GM19239 (cell line): ENCODE results near the gene BHMT2.
A peak's percentile ranks its signal among the peaks of the same experiment; 100 is the strongest.

Experiments
- DNase-seq: peaks from one replicate; pipeline ENCODE4 v3.0.0; 2011; ENCODE audit warnings: low spot score; ENCODE audit not compliant: insufficient read length
- FAIRE-seq: peaks from 2 replicates; lab custom pipeline; 2011; peaks lifted over from hg19 to GRCh38; lab: Jason Lieb, UNC

Gene BHMT2

DNA sequence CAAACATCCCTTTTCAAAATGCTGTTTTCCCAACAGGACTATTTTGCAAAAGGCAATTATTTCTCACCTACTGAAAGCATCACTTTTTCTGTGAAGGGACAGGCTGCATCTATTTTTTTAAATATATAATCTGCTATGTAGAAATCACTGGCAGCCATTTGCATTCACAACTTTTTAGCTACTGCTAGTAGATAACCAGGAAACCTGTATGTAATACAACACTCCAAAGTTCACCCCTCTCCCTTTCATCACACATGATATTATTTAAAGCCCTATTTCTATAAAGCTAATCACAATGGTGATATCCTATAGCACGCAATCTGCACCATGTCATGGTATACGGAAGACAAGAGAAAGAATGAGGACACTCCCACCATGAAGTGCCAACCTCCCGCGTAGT, 9.9 kb upstream of the BHMT2 start:
- DNase-seq (no peak), FAIRE-seq (no peak)

DNA sequence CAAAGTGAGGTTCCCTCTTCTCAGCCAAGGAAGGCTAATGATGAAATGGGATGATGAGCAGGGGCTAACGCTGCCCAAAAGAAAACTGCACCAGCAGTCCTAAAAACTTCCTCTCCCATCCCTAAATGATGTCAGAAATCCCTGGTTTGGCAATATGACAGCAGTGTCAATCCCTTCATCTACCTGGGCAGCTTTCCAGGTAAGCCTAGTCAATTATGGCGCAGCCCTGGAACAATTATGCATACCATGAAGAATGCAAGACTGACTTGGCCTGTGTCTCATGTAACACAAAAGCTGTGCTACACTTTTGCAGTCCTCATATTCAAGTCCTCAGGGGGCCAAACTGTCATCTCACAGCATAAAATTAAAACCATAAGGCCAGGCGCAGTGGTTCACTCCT, 7.1 kb upstream of the BHMT2 start:
- no peak for FAIRE-seq
- no peak for DNase-seq

DNA sequence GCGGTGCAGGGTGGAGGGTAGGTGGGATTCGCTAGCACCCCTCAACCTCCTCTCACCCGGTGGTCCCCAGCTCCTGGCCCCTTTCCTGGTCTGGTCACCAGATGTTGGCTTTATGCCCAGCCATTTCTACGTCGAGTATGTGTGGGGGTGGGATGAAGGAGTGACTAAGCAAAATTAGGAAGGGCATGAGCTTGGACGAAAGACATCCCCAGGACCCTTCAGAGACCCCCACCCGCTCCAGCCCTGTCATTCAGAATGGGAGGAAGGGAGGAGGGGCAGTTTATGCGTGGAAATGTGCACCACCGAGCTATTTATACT, 742 bp downstream of the BHMT2 start:
- DNase-seq = no peak
- no peak for FAIRE-seq

DNA sequence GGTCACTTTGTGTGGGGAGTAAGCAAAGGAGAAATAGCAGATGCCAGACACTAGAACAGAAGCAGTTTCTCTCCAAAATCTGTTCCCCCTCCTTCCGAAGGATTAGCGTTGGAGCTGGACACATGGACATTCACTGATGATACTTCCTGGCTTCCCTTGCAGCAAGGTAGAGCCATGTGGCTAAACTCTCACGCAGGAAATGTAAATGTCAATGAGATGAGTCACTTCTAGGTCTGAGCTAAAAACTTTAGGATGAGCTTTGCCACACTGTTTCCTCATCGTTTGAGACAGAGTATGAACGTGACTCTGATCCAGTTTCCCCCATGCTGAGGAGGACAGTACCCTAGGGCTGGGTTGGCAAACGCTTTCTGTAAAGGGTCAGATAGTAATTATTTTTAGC, 5.1 kb downstream of the BHMT2 start:
- no peak for DNase-seq
- no peak for FAIRE-seq

DNA sequence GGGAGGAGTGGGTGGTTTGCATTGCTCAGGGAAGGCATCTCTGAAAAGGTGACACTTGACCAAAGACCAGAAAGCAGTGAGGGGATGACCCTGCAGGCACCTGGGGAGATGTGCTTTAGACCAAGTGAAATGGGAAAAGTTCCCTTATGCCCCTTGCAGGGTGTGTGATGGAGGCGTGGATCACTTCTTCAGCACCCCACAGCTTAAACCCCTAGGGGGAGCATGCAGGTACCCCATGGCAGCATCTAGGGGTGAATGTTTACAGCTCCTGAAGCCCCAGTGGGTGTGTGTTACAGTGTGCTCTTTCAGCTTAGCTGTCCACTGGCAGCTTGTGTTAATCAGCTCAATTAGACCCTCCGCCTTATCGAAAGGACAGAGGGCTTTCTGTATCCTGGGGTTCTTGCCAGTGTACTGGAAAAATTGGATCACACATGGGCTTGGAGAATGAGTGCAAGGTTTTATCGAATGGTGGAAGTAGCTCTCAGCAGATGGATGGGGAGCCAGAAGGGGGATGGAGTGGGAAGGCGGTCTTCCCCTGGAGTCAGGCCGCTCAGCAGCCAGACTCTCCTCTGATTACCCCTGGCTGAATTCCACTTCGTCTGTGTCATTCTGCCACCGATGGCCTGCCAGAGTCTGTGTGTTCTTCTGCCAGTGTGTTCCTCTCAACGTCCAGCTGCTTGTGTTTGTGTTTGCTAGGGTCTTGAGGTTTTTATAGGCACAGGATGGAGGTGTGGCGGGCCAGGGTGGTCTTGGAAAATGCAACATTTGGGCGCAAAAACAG, 6.3 kb downstream of the BHMT2 start:
- DNase-seq (no peak), FAIRE-seq (no peak)

DNA sequence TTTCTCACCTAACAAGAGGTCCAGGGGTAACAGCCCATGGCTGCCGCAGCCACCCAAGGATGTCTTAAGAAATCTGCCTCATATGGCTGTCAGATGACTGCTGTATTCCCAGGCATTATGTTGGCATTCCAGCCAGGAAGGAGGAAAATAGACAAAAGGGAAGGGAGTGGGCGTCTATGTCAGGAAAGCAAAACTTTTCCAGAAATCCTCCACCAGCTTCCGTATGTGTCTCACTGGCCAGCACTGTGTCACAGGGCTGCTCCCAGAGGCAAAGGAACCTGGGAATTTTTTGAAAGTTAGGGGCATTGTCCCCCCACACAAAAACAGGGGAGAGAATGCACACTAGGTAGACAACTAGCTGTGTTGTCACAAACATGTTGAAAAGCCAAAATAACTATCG, 7.3 kb downstream of the BHMT2 start:
- DNase-seq (no peak), FAIRE-seq (no peak)

DNA sequence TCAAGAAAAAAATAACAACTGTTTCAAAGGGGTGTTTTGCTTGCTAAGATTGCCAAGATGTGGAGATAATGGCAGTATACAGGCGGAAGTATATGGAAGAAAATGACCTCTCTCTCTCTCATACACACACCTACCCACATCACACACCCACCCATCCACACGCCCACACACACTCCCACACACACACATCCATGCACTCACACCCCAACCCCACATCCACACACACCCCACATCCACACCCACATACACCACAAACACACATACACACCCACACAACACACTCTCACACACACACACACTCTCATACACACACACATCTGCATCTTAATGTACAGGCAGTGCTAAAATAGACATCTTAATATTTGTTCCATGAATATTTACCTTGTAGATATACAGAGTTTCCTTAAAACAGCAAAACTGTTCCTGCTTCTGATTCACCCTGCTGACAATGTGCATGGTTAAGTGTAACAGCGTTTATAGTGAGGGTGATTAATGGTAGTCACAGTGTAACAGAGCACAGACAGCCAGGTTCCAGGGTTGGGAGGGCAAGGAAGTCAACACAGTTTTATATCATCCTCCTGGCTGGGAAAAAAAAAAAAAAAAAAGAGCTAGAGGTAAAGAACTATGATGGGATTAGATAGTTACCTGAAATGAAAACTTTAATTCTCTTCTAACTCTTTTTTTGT, 8.3 kb downstream of the BHMT2 start:
- no peak for FAIRE-seq
- DNase-seq = no peak

DNA sequence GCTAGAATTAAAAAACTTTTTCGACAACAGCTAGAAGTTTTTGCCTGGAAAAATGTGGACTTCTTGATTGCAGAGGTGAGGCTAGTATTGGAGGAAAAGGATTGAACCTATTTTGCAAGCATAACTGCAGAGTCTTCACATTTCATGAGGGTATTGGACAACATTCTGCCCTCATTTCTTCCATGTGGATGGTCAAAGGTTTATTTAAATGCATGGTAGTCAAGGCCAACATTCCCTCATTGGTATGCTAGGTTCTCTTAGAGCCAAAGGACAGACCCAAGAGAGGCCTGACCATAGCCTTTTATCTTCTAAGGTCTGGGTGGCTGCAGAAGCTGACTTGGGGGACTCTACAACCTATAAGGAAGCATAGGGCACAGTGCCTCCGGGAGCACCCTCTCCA, 11.2 kb downstream of the BHMT2 start:
- FAIRE-seq (no peak), DNase-seq (no peak)

DNA sequence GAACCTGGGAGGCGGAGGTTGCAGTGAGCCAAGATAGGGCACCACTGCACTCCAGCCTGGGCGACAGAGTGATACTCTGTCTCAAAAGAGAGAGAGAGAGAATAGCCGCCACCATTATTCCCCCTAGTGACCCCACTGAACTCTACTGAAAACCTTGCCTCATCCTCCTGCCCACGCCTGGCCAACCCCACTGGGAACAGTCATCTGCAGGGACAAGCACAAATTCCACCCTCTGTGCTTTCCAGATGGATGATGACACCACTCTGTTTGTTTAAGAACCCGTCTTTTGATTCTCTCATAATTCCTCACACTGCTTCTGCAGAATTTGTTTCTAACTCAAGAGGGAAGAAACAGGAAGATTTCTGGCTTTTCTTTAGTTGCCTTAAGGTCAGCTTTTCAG, 12.2 kb downstream of the BHMT2 start:
- FAIRE-seq (no peak), DNase-seq (no peak)

DNA sequence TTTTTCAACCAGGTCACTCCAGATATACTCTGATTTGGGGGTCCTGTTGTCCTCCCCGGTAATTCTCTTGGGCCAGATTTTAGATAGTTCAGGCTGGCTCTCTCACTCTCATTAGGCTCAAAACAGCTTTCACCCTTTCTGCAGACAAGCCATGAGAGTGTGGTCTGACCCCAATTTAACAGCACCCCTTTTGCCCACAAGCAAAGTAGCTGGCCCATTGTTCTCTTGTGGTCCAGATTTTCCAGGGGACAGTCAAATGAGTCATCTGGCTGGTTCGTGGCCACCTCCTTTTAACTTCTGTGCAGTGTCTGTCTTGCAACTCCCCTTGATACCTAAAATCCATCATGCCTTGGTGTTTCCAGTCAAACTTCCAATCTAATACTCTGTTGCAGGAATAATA, 16.5 kb downstream of the BHMT2 start:
- no peak for DNase-seq
- FAIRE-seq = no peak

DNA sequence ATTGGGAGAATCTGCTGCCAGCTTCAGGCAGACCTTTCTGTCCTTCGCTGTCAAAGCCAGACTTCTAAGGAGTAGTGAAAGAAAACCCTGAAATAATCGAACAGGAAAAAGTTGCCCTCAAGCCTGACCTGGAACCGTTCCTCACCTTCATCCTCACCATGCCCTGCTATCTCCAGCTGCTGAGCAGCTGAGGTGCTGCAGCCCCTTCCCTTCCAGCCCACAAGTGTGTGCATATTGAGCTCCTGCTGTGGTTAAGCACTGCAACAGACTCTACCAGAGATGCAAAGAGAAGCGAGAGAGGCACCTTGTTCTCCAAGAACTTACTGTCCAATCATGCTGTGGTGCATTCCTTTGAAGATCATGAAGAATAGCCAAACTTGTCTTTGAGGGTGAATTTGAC, 18.9 kb downstream of the BHMT2 start:
- FAIRE-seq (no peak), DNase-seq (no peak)

DNA sequence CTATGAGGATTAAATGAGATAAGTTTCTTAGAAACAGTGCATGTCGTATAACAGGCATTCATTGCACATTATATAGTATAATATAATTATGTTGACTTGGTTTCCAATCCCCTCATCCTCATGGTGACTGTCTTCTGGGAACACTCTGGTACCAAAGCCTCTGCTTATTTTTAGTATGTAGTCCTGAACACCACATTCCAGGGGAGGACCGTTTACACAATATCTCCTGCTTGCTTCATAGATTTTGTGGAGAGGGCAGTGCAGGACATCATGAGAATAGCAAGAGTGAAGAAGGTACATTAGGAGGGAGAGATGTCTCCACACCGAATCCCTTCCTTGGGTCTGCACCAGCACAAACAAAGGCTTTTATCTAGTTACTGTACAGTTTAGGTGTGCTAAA, 21.5 kb downstream of the BHMT2 start:
- FAIRE-seq (no peak), DNase-seq (no peak)

DNA sequence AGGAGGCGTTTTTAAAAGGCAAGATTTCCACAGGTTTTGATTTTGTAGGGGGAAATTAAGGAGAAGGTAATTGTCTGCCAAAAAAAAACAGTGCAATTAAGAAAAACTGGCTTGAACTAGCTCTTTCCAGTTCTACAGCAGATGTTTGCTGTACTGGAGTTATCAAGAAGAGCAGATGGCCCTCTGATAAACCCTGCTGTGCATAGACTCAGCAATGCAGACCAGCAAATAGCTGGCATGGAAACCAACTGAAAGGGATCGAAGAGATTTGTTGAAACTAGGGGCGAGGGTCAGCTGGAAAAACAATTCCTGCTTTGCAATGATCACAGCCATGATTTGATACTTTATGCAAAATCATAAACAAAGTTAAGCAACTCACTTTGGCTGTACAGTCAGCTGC, 24.2 kb downstream of the BHMT2 start:
- FAIRE-seq = no peak
- no peak for DNase-seq

DNA sequence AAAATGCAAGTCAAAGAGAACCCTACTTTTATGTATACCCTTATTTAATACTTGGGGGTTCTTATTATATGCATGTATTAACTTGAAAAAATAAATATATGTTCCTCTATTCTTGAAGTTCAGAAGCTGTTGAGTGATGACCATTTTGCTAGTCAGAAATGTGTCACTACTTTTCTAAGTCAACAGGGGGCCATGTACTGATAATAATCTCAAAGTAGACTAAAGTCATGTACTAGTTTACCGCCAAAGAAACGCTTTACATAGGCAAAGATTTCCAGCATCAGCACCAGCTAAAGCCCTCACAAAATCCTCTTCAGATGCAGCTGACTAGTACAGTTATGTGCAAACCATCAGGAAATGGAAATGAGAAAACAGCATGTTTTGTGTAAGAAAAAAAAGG, 36.3 kb downstream of the BHMT2 start:
- FAIRE-seq = no peak
- no peak for DNase-seq

DNA sequence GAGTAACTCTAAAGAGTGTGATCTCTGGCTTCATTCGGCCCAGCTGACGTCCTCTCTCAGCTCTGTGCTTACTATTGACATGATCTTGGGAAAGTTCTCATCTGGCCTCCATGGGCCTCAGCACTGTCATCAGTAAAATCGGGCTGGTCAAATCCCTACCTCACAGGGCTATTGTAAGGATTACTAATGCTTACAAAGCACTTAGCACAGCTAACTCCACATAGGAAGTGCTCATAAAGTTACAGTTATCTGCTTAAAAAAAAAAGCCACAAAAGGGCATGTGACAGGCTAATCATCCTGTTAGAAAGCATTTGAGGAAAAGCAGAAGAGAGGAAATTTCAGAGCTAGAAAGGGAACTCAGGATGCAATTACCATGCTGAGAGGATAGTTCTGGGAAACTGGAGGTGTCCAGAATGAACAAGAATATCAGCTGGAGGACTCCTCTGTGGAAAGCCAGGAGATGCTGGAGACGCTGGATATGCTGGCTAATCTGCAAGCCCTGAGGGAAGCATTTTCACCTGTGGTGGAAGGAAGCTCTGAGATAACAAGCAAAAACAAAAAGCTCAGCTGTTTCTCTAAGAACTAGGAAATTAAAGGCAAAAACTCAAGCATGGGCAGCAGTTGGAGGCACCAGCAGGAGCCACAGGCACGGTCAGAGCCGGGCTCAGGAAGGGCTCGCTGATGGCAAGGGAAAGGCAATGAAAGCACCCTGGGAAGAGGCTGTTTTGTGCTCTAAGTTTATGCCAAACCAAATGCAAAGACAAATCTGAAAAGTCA, 37.6 kb downstream of the BHMT2 start:
- FAIRE-seq (no peak), DNase-seq (no peak)

DNA sequence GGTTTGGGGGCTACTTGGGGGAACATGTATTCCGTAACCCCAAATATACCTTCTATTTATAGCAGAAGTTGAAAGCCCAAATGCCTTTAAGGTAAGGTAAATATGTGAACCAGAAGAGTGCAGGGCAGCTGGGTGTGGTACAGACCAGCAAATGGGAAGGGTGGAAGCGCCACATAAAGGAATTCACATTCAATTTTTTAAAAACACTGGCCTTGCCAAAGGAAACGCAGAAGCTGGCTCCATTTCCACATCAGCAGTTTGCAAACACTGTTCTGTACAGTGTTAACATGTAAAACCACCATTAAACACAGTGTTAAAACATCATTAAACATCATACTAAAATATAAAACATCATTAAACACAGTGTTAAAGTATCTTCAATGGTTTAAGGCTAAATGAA, 38.5 kb downstream of the BHMT2 start:
- no peak for FAIRE-seq

DNA sequence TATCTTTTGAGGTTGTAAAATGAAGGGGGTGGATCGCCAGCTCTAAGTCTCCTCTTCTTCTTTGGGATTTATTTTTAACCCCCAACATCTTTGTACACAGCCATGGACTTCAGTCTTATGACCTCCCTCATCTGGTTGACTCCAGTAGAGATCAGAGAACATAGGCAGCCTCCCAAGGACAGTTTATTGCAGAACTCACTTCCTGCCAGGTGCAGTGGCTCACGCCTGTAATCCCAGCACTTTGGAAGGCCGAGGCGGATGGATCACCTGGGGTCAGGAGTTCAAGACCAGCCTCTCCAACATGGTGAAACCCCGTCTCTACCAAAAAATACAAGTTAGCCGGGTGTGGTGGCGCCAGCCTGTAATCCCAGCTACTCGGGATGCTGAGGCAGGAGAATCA, 39.2 kb downstream of the BHMT2 start:
- FAIRE-seq (no peak), DNase-seq (no peak)

More for the DNA sequence above, 38.5 kb downstream of the BHMT2 start:
- DNase-seq = no peak

DNA sequence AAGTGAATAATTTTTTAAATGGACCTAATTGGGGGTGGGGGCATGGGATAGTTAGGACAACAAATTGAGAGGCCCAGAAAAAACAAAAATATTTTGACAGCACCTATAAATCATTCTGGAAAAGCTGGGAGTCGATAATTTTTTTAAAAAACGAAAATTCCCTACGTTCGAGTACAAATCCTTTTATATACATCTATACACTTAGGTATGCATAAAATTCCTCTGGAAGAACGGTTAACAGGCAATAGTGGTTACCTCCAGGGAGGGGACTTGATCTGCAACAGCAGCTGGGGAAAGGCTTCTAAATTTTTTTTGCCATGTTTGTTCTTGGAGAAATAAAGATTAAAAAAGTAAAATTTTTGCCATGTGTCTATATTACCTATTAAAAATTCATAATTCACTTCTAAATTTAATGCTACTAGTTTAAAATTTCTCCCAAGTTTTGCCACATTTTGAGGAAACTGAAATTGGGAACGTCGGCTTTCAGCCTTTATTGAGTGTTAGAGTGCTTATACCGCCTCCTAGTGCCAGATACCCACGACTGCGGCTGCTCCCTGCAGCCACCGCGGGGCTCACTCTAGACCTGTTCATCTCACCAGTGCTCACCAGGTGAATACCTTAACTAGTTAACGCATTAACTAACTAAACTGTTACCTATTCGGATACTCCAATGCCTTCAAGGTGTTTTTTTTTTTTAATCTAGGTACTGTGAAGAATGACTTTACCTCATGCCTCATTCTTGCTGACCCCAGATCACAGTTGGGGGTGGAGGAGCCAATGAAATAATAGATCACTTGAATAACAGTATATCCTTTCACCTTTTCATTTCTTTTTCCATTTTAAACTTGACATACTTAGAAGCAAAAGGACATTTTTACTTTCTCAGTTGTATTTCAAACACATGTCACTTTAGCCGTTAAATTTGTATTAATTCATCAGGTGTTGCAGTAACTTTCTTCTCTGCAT, 40.2 kb downstream of the BHMT2 start:
- FAIRE-seq (no peak), DNase-seq (peak; percentile 25)

DNA sequence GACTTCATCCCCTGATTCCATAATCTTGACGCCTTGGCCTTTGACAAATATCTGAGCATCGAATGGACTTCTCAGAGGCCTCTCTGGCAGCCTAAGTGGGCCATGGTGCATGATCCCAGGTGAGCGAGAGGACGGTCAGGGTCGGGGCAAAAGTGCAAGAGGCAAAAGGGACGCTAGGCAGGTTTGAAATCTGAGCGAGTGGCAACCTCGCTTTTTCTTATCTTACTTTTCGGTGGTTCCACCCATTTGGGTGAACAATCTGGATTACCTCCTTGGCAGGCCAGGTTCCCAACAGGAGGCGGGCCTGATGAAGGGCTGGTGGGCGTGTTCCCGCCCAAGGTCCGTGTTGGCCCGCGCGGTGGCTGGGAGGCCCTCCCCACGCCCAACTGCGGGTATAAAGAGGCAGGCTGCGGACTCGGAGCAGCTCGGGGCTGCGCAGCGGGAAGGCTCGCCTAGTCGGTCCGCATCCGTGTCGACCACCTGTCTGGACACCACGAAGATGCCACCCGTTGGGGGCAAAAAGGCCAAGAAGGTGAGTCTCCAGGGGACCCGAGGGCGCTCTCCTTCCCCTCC, 41.9 kb downstream of the BHMT2 start, which contains the start of gene BHMT:
Gene BHMT (plus strand): TSS at position 423 of the 573 bp plus-strand sequence. CDS start 77 bp downstream, at position 500.
- DNase-seq (no peak), FAIRE-seq (no peak)
